GM23248 (cell line): ENCODE data around the gene MUC2.

ENCODE experiments used
- EZH2 ChIP-seq: fragments of 200-600 bp; sonication (generic); IDR thresholded peaks from 2 replicates; pipeline ENCODE4 v1.6.1; 2018; ENCODE audit warnings: antibody characterized with exemption, mild to moderate bottlenecking; ENCODE audit not compliant: insufficient read depth, poor library complexity, severe bottlenecking
- EZH2phosphoT487 ChIP-seq: fragments of 200-600 bp; sonication (generic); IDR thresholded peaks from 2 replicates; pipeline ENCODE4 v1.6.1; 2018; ENCODE audit warnings: antibody characterized with exemption, moderate library complexity, mild to moderate bottlenecking, low read depth; ENCODE audit not compliant: insufficient read depth

- TF ChIP-seq EZH2 (no peak), EZH2phosphoT487 (no peak)
These were observed 27.7 kb downstream of the MUC2 start for GRCh38 chr11:1102221-1102971.
